IPS-20b (cell line): ENCODE results near the gene NUB1.

ENCODE experiments used
- H3K27ac ChIP-seq: one replicate; pipeline ENCODE4 v1.5.1; 2013; ENCODE audit warnings: low read length
- H3K27me3 ChIP-seq: 2 replicates; pipeline ENCODE4 v1.6.1; 2013; ENCODE audit warnings: mild to moderate bottlenecking, low read length, inconsistent platforms; ENCODE audit not compliant: insufficient read depth
- H3K36me3 ChIP-seq: 2 replicates; pipeline ENCODE4 v1.6.1; 2013; ENCODE audit warnings: low read depth, mild to moderate bottlenecking, inconsistent platforms, low read length, moderate library complexity; ENCODE audit not compliant: insufficient read depth
- H3K4me1 ChIP-seq: 2 replicates; pipeline ENCODE4 v1.6.1; 2013; ENCODE audit warnings: mild to moderate bottlenecking, control low read depth, inconsistent platforms, low read length, moderate library complexity; ENCODE audit not compliant: insufficient read depth
- H3K4me3 ChIP-seq: 2 replicates; pipeline ENCODE4 v1.5.1; 2013; ENCODE audit warnings: mild to moderate bottlenecking, low read length, inconsistent platforms
- H3K9ac ChIP-seq: 2 replicates; pipeline ENCODE4 v1.6.1; 2013; ENCODE audit warnings: low read depth, mild to moderate bottlenecking, inconsistent platforms, low read length, moderate library complexity
- H3K9me3 ChIP-seq: 2 replicates; pipeline ENCODE4 v1.6.1; 2013; ENCODE audit warnings: mild to moderate bottlenecking, low read depth, low read length, inconsistent platforms; ENCODE audit not compliant: insufficient read depth

NUB1 gene

DNA sequence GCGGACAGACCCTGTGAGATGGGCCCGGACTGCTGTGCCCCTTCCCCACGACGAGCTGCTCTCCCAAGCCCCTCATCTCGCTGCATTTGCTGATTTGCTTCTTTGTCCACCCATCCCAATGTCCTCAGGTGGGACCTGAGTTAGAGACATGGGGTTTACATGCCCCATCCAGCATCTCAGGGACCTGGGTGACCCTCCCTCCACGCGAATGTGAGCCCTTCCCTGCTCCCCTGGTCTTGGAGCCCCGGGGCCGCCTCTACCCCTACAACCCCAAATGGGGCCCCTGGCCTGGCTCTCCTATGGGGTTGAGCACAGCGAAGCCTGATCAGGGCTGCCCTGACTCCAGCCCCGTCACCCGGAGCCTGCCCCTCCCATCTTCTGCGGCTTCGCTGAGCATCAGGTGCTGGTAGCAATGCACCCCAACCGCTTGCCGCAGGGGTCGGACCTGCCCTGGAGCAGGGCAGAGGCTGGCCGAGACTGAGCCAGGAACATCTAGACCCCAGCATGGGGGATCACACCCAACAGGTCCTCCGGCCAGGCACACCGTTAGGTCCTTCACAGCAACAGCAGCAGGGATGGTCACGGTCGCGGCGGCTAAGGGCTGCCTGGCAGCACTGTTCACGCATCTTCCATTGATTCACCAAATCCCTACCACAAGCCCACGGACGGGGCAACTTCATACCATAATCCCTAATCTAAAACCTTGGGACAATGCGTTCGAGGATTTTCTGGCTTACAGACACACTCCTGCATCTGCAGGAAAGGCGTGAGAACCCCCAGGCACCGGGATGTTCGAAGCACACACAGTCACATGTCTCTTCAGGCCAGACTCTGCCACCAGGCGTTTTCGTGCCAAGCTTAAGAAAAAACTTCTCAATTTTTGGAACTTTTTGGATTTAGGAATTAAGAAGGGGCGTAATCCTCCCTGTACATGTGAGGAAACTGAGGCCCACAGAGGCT lies 52.7 kb downstream of the NUB1 start:
- Histone ChIP-seq H3K9me3 (no peaks in the 10 kb centered on the region), H3K4me3 (no peak overlapping the region), H3K4me1 (no peaks in the 10 kb centered on the region), H3K27me3 (no peaks in the 10 kb centered on the region), H3K27ac (no peak overlapping the region), H3K9ac (no peak overlapping the region), H3K36me3 (peaks cover 7% of the 10 kb centered on the region)

DNA sequence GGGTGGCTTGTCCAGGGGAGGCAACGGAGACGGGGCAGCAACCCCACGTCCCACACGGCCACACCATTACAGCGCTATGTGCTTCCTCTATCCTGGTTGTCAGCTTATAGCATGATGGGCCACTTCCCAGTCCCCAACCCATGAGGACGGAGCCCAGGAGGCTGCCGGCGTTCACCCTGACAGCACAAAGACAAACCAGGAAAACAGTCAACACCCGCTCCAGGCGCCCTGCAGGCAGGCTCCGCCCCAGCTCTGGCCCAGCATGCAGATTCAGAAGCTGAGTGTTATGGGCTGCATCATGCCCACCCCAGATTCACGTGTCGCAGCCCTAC lies 53.4 kb downstream of the NUB1 start:
- H3K27ac ChIP-seq = no peak overlapping the region
- H3K9ac ChIP-seq = no peak overlapping the region
- peaks cover 7% of the 10 kb centered on the region for H3K36me3 ChIP-seq
- no peaks in the 10 kb centered on the region for H3K27me3 ChIP-seq
- H3K9me3 ChIP-seq = no peaks in the 10 kb centered on the region
- H3K4me3 ChIP-seq = no peak overlapping the region
- H3K4me1 ChIP-seq = no peaks in the 10 kb centered on the region

DNA sequence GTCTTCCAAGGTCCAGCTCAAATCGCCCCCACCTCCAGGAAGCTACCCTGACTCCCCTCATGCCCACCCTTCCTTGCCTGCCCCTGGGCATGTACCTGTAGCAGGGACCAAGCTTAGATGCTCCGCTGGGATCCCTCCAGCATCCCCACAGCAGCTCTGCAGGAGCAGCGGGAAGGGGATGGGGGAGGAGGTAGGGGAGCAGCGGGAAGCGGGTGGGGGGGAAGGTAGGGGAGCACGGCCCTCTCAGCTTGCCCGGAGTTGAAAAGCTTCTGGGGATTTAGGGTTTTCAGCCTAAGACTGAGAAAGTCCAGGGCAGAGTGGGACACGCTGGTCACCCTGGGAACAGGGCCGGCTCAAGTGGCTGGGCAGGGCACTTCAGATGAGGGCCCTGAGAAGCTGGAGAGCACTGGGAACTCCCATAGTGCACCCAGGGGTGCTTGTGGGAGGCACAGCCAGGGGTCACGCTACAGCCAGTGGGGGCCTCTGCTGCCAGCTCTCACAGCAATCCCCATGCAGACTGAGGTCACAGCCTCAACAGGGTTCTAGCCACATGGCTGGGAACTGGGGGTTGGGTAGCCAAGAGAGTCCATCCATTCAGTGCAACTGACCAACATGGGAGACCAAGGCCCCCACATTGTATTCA lies 54.8 kb downstream of the NUB1 start:
- no peak overlapping the region for H3K4me3 ChIP-seq
- no peak overlapping the region for H3K27ac ChIP-seq
- H3K9ac ChIP-seq = no peak overlapping the region
- H3K27me3 ChIP-seq = no peaks in the 10 kb centered on the region
- no peaks in the 10 kb centered on the region for H3K9me3 ChIP-seq
- peaks cover 7% of the 10 kb centered on the region for H3K36me3 ChIP-seq
- no peaks in the 10 kb centered on the region for H3K4me1 ChIP-seq

DNA sequence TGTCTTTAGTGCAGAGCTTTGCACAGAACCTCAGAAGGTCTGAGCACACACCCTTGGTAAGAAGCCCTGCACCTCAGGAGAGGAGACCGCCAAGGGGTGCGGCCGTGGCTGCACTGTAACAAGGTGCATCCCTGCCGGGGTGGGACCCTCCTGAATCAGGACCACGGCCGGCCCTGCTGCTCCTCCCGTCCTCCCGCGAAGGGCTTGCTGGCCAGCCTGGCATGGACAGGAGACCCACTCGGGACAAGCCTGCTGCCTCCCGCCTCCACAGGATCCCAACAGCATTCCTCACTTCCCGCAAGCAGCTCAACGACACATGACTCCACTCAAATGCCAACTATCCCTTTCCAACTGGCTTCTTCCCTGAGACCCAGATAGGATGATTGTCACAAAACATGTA lies 55.4 kb downstream of the NUB1 start:
- H3K4me1 ChIP-seq = no peaks in the 10 kb centered on the region
- H3K9me3 ChIP-seq = no peaks in the 10 kb centered on the region
- H3K27me3 ChIP-seq = no peaks in the 10 kb centered on the region
- H3K36me3 ChIP-seq = peaks cover 7% of the 10 kb centered on the region
- H3K4me3 ChIP-seq = no peak overlapping the region
- no peak overlapping the region for H3K9ac ChIP-seq
- H3K27ac ChIP-seq = no peak overlapping the region

DNA sequence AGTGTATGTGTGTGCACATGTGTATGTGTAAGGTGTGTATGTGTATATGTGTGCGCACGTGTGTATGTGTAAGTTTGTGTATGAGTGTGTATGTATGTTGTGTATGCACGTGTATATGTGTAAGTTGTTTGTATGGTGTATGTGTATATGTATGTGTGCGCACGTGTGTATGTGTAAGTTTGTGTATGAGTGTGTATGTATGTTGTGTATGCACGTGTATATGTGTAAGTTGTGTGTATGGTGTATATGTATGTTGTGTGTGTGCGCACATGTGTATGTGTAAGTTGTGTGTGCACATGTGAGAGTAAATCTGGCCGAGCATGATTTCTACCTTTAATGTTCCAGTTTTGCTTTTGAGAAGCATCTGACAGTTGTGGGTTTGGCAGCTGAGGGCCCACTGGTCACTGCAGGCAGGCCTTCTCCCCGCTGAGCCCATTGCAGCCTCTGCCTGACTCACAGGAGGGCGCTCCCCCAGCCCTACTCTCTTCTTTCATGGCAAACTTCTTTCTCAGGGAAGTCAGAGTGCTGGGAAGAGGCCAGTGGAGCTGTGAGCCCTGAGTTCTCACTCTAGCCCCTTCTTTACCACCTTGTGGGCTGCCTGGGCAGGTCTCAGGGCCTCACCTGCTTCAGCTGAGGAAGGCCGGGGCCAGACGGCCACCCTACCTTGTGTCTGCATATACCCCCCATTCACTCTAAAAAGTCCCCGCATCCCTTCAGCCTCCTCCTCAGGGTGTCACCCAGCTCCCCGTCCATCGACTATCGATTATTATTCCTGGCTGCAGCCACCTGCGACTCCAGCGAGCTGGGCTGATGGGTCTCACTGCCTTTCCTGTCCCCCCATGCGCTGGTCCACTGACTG lies 57.1 kb downstream of the NUB1 start:
- H3K27me3 ChIP-seq = no peaks in the 10 kb centered on the region
- no peak overlapping the region for H3K9ac ChIP-seq
- H3K27ac ChIP-seq = no peak overlapping the region
- no peaks in the 10 kb centered on the region for H3K4me1 ChIP-seq
- H3K9me3 ChIP-seq = no peaks in the 10 kb centered on the region
- peaks cover 7% of the 10 kb centered on the region for H3K36me3 ChIP-seq
- H3K4me3 ChIP-seq = no peak overlapping the region

DNA sequence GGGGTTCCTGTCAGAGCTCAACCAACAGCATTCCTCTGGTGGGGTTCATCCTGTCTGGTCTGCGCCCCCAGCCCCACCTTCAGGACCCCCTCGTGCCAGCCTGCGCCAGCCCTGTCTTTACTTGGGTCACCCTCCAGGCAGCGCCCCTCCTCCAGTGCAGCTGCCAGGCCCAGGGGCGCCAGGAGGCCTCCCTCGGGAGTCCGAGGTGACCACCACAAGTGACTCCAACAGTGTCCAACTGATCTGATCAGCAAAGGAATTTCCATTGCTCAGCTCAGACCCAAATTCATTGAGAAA lies 57.6 kb downstream of the NUB1 start:
- Histone ChIP-seq H3K27ac (no peak overlapping the region), H3K4me3 (no peak overlapping the region), H3K9ac (no peak overlapping the region), H3K36me3 (peaks cover 7% of the 10 kb centered on the region), H3K4me1 (no peaks in the 10 kb centered on the region), H3K27me3 (no peaks in the 10 kb centered on the region), H3K9me3 (no peaks in the 10 kb centered on the region)

DNA sequence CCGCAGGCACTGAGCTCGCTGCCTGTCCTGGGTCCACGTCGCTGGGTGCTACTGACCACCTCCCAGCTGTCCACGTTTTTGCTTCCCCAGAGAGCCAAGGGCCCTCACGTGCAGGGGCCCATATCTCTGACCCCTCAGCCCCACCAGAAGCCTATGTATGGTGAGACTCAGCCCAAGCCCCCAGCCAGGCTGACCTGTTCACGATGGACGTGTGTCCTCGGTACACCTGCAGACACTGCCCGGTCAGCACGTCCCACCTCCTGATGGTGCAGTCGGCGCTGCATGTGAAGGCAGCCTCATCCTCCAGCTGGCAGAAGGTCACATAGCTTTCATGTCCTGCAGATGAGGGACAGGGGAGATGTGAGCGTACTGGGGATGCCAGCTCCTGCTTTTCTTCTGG lies 58.3 kb downstream of the NUB1 start:
- H3K9ac ChIP-seq = no peak overlapping the region
- H3K4me3 ChIP-seq = no peak overlapping the region
- H3K27me3 ChIP-seq = no peaks in the 10 kb centered on the region
- H3K27ac ChIP-seq = no peak overlapping the region
- peaks cover 7% of the 10 kb centered on the region for H3K36me3 ChIP-seq
- no peaks in the 10 kb centered on the region for H3K4me1 ChIP-seq
- H3K9me3 ChIP-seq = no peaks in the 10 kb centered on the region

DNA sequence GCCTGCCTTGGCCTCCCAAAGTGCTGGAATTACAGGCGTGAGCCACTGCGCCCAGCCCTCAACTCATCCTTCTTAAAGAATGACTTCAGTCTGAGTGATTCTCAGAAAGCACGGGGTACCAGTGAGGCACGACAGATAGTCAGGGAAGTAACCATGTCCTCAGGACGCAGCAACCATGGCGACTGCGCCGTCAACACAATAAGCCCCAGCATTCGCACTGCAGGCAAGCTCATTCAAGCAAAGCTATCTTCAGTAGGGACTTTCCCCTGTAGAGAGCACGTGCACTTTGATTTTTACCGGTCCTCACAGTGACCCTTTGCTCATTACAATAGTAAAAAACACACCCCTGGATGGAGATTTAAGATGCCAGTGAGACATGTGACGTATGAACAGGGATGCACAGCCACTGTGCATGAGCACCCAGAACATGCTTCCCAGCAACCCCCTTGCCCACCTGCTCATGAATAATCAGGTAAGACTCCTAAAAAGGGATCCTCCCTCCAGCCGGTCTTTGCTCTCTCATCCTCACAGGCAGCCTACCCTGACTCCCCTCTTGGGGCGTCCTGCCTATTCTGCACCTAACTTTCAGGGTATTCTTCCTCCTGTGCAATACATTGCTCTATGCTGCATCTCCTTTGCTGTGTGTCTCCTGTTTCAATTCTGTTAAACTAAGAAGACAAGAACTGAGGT lies 59.2 kb downstream of the NUB1 start:
- no peak overlapping the region for H3K9ac ChIP-seq
- H3K27ac ChIP-seq = no peak overlapping the region
- H3K27me3 ChIP-seq = no peaks in the 10 kb centered on the region
- H3K9me3 ChIP-seq = no peaks in the 10 kb centered on the region
- no peak overlapping the region for H3K4me3 ChIP-seq
- no peaks in the 10 kb centered on the region for H3K4me1 ChIP-seq
- peaks cover 7% of the 10 kb centered on the region for H3K36me3 ChIP-seq

DNA sequence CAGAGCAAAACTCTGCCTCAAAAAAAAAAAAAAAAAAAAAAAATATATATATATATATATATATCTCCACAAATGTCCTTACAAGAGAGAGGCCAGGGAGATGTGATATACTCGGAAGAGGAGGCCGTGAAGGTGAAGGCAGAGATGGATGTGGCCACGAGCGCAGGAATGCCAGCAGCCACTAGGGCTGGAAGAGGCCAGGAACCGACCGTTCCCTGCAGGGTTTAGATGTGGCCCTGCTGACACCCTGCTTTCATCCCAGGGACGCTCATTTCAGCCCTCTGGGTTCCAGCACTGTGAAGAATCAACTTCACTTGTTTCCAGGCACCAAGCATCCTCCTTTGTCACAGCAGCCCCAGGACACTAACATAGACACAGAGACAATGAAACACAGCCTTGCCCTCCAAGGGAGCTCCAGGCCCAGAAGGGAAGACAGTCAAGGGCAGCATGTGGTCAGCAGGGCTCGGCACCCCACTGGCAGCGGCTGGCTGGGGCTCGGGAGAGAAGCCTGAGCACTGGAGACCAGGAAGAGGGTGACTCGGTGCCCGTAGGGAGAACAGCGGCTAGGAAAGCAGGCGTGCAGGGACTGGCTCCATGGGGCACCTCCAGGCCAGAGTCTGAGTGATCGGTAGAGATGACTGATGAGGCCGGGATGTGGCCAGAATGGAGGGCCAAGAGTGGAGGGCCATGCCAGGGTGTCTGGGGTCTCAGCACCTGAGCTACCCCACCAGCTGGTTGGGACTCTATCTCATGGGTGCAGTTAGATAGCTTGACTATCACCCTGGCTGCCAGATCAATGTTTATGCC lies 60.6 kb downstream of the NUB1 start:
- Histone ChIP-seq H3K9ac (no peak overlapping the region), H3K4me3 (no peak overlapping the region), H3K4me1 (no peaks in the 10 kb centered on the region), H3K27ac (no peak overlapping the region), H3K36me3 (peaks cover 14% of the 10 kb centered on the region), H3K9me3 (no peaks in the 10 kb centered on the region), H3K27me3 (no peaks in the 10 kb centered on the region)

DNA sequence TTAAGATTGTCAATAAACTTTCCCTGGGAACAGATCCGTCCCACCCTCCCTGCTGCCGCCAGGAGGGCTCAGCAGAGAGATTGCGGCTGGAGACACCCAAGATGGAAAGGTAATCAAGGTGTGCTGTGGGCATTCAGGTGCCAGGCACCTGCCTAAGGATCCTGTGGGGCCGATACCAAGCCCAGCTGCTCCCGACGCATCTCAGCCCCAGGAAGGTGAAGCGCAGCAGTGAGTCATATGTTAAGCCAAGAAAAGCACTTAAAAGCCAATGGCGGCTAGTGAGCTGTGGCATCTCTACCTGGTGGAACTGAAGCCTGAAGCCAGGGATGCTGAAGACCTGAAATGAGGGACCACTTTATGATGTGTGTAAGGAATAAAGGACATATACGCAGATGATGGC lies 62.2 kb downstream of the NUB1 start:
- Histone ChIP-seq H3K27ac (no peak overlapping the region), H3K4me1 (no peaks in the 10 kb centered on the region)

More for the DNA sequence above, 62.2 kb downstream of the NUB1 start:
- Histone ChIP-seq H3K27me3 (peaks cover 5% of the 10 kb centered on the region), H3K9me3 (no peaks in the 10 kb centered on the region), H3K4me3 (no peak overlapping the region), H3K36me3 (peaks cover 7% of the 10 kb centered on the region; the same call in 1 of the 2 replicates), H3K9ac (no peak overlapping the region)
